H9 (cell line): ENCODE data around the gene WAC. TPM values are rescaled to one million over a fixed set of nuclear protein-coding genes. Genes with fewer than 3 reads are reported as not detected.

ENCODE experiments used
- DNase-seq: peaks from one replicate; pipeline ENCODE4 v3.0.0-alpha.2; 2017
- H2AFZ ChIP-seq: one replicate; pipeline ENCODE4 v1.6.1; 2013; ENCODE audit warnings: mild to moderate bottlenecking, low read length, control low read depth, moderate library complexity
- H2AK5ac ChIP-seq: 2 replicates; pipeline ENCODE4 v1.6.1; 2013; ENCODE audit warnings: low read length, control low read depth, mixed read lengths; ENCODE audit not compliant: insufficient read length
- H2BK120ac ChIP-seq: one replicate; pipeline ENCODE4 v1.6.1; 2013; ENCODE audit warnings: low read depth, mild to moderate bottlenecking, low read length, control low read depth, inconsistent platforms; ENCODE audit not compliant: poor library complexity, severe bottlenecking
- H2BK12ac ChIP-seq: 2 replicates; pipeline ENCODE4 v1.6.1; 2013; ENCODE audit warnings: low read length, control low read depth, mixed read lengths, low read depth; ENCODE audit not compliant: insufficient read length
- H2BK15ac ChIP-seq: 2 replicates; pipeline ENCODE4 v1.6.1; 2013; ENCODE audit warnings: low read depth, low read length, control low read depth
- H2BK20ac ChIP-seq: one replicate; pipeline ENCODE4 v1.6.1; 2013; ENCODE audit warnings: low read depth, mild to moderate bottlenecking, low read length, control low read depth, inconsistent platforms; ENCODE audit not compliant: poor library complexity, severe bottlenecking
- H2BK5ac ChIP-seq: 2 replicates; pipeline ENCODE4 v1.6.1; 2013; ENCODE audit warnings: low read length, control low read depth, mixed read lengths; ENCODE audit not compliant: insufficient read length
- H3K14ac ChIP-seq: 2 replicates; pipeline ENCODE4 v1.6.1; 2013; ENCODE audit warnings: low read length, control low read depth; ENCODE audit not compliant: insufficient read depth
- H3K18ac ChIP-seq: 2 replicates; pipeline ENCODE4 v1.6.1; 2013; ENCODE audit warnings: low read depth, mild to moderate bottlenecking, mixed read lengths, low read length, control low read depth; ENCODE audit not compliant: insufficient read length
- H3K23ac ChIP-seq: 2 replicates; pipeline ENCODE4 v1.6.1; 2013; ENCODE audit warnings: low read length, control low read depth, mixed read lengths, low read depth; ENCODE audit not compliant: insufficient read length
- H3K23me2 ChIP-seq: 2 replicates; pipeline ENCODE4 v1.6.1; 2013; ENCODE audit warnings: low read depth, mild to moderate bottlenecking, mixed read lengths, low read length, control low read depth; ENCODE audit not compliant: insufficient read length, poor library complexity, severe bottlenecking
- H3K27ac ChIP-seq: 2 replicates; pipeline ENCODE4 v1.5.1; 2013; ENCODE audit warnings: low read length, control low read depth, mixed read lengths, low read depth; ENCODE audit not compliant: insufficient read length
- H3K27me3 ChIP-seq: 2 replicates; pipeline ENCODE4 v1.6.1; 2013; ENCODE audit warnings: low read length, control low read depth, inconsistent platforms; ENCODE audit not compliant: insufficient read depth
- H3K4ac ChIP-seq: 2 replicates; pipeline ENCODE4 v1.6.1; 2013; ENCODE audit warnings: low read depth, mild to moderate bottlenecking, control low read depth, inconsistent platforms, low read length, moderate library complexity
- H3K4me1 ChIP-seq: 2 replicates; pipeline ENCODE4 v1.6.1; 2013; ENCODE audit warnings: low read length, control low read depth, inconsistent platforms; ENCODE audit not compliant: insufficient read depth
- H3K4me2 ChIP-seq: 2 replicates; pipeline ENCODE4 v1.6.1; 2013; ENCODE audit warnings: low read length, control low read depth, mixed read lengths; ENCODE audit not compliant: insufficient read length, insufficient read depth
- H3K56ac ChIP-seq: 2 replicates; pipeline ENCODE4 v1.6.1; 2013; ENCODE audit warnings: low read depth, mild to moderate bottlenecking, mixed read lengths, low read length, control low read depth; ENCODE audit not compliant: insufficient read length
- H3K79me1 ChIP-seq: 2 replicates; pipeline ENCODE4 v1.6.1; 2013; ENCODE audit warnings: low read depth, mild to moderate bottlenecking, moderate library complexity, low read length, control low read depth, inconsistent platforms; ENCODE audit not compliant: insufficient read depth, poor library complexity, severe bottlenecking
- H3K79me2 ChIP-seq: 2 replicates; pipeline ENCODE4 v1.6.1; 2013; ENCODE audit warnings: low read length, control low read depth, inconsistent platforms; ENCODE audit not compliant: insufficient read depth
- H3K9ac ChIP-seq: 2 replicates; pipeline ENCODE4 v1.6.1; 2013; ENCODE audit warnings: low read length, control low read depth, mixed read lengths; ENCODE audit not compliant: insufficient read length; ENCODE audit errors: extremely low read depth
- H3K9me3 ChIP-seq: one replicate; pipeline ENCODE4 v1.6.1; 2013; ENCODE audit warnings: low read depth, low read length, inconsistent platforms; ENCODE audit not compliant: control insufficient read depth
- H3T11ph ChIP-seq: one replicate; pipeline ENCODE4 v1.6.1; 2013; ENCODE audit warnings: mild to moderate bottlenecking, low read length, control low read depth, inconsistent platforms
- H4K20me1 ChIP-seq: one replicate; pipeline ENCODE4 v1.6.1; 2013; ENCODE audit not compliant: control insufficient read depth, insufficient read length, insufficient read depth
- H4K5ac ChIP-seq: 2 replicates; pipeline ENCODE4 v1.6.1; 2013; ENCODE audit warnings: low read depth, mild to moderate bottlenecking, mixed read lengths, low read length, control low read depth; ENCODE audit not compliant: insufficient read length
- H4K8ac ChIP-seq: replicated peaks from 2 replicates; pipeline ENCODE4 v1.6.1; 2013; ENCODE audit warnings: low read length, control low read depth, mixed read lengths, low read depth; ENCODE audit not compliant: insufficient read length
- H4K91ac ChIP-seq: 2 replicates; pipeline ENCODE4 v1.6.1; 2013; ENCODE audit warnings: low read depth, mild to moderate bottlenecking, moderate library complexity, mixed read lengths, low read length, control low read depth; ENCODE audit not compliant: insufficient read length
- H3K27ac Mint-ChIP-seq, 3 experiments: 2 replicates in 2 of 3; 3 replicates in 1 of 3; pipeline ENCODE4 v1.8.0; 2020 to 2021; ENCODE audit warnings: mixed read lengths in 3 of 3, mild to moderate bottlenecking in 1 of 3, moderate library complexity in 1 of 3
- H3K27me3 Mint-ChIP-seq: 2 replicates; pipeline ENCODE4 v1.8.0; 2021; ENCODE audit warnings: low read depth, mild to moderate bottlenecking, moderate library complexity, mixed read lengths
- H3K36me3 Mint-ChIP-seq, 3 experiments: 2 replicates in 2 of 3; 3 replicates in 1 of 3; pipeline ENCODE4 v1.8.0; 2020 to 2021; ENCODE audit warnings: low read depth in 3 of 3, mixed read lengths in 3 of 3; ENCODE audit not compliant: insufficient read depth in 1 of 3
- H3K4me1 Mint-ChIP-seq, 2 experiments: 2 replicates each; pipeline ENCODE4 v1.8.0; 2020; ENCODE audit warnings: mixed read lengths in 2 of 2
- H3K4me3 Mint-ChIP-seq, 2 experiments: 2 replicates in 1 of 2; 3 replicates in 1 of 2; pipeline ENCODE4 v1.8.0; 2020 to 2021; ENCODE audit warnings: mild to moderate bottlenecking in 2 of 2, mixed read lengths in 2 of 2, moderate library complexity in 1 of 2
- H3K9me3 Mint-ChIP-seq, 2 experiments: 2 replicates in 1 of 2; 3 replicates in 1 of 2; pipeline ENCODE4 v1.8.0; 2020; ENCODE audit warnings: mild to moderate bottlenecking in 2 of 2, mixed read lengths in 2 of 2, moderate library complexity in 1 of 2
- CTCF ChIP-seq: fragments of 200-600 bp; sonication (generic); conservative IDR thresholded peaks from 3 replicates; pipeline ENCODE4 v1.8.0; 2021; ENCODE audit warnings: antibody characterized with exemption, mild to moderate bottlenecking
- WGBS: extraction: QIAGEN DNeasy Blood & Tissue Kit; methylation state at CpG from one replicate; pipeline ENCODE4 v1.1.7; 2013; ENCODE audit warnings: missing lambda C conversion rate, low lambda C conversion rate, mixed read lengths; ENCODE audit not compliant: insufficient read length; ENCODE audit errors: extremely low coverage; 5-methylcytosine and 5-hydroxymethylcytosine counted together
- total RNA-seq: library from RNA; stranded (reverse); gene quantifications from 2 replicates; pipeline ENCODE4 v1.2.1, GENCODE V29; 2021

WAC gene
- total RNA-seq, 1 experiment from 2014 or later = 130 TPM

DNA sequence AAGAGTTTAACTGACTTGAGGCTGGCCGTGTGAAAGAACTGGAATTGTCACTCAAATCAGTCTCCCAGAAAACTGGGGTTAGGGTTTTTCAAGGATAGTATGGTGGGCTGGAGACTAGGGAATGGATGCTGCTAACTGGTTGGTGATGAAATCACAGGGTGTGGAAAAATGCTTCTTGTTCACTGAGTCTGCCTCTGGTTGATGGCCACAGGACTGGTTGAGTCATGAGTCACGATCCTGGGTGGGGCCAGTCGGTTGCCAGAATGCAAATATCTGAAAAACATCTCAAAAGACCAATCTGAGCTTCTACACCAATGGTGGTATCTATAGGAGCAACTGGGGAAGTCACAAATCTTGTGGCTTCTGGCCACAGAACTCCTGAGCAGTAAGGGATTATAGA is 128.1 kb downstream of the WAC start:
- Histone ChIP-seq H3K27ac (no peak overlapping the region), H2BK15ac (no peak overlapping the region), H2BK5ac (no peak overlapping the region), H3K14ac (no peak overlapping the region), H3K79me2 (no peaks in the 10 kb centered on the region), H2BK20ac (no peak overlapping the region), H2AFZ (no peak overlapping the region), H3K4me1 (no peaks in the 10 kb centered on the region), H3K4me2 (no peak overlapping the region), H3K9me3 (no peaks in the 10 kb centered on the region), H3K9ac (no peak overlapping the region), H3K23me2 (no peaks in the 10 kb centered on the region), H4K8ac (no peak overlapping the region), H3K79me1 (no peaks in the 10 kb centered on the region), H4K91ac (no peak overlapping the region), H3K4ac (no peak overlapping the region), H3K23ac (no peak overlapping the region), H3K56ac (no peak overlapping the region), H2AK5ac (no peak overlapping the region), H3K18ac (no peak overlapping the region), H3K27me3 (no peaks in the 10 kb centered on the region), H3T11ph (no peak overlapping the region), H4K20me1 (no peaks in the 10 kb centered on the region), H2BK120ac (no peak overlapping the region), H2BK12ac (no peak overlapping the region), H4K5ac (no peak overlapping the region)
- TF ChIP-seq CTCF = no peak
- no peak overlapping the region for H3K27ac Mint-ChIP-seq
- WGBS = no CpG with 5 or more reads among the region's 3 CpGs
- no peak for DNase-seq
- no peaks in the 10 kb centered on the region for H3K36me3 Mint-ChIP-seq
- peaks cover under 1% of the 10 kb centered on the region for H3K27me3 Mint-ChIP-seq
- H3K4me1 Mint-ChIP-seq = peaks cover under 1 to 2% of the 10 kb centered on the region in 2 experiments; a peak in 3 of 4 replicates
- no peaks in the 10 kb centered on the region for H3K9me3 Mint-ChIP-seq
- H3K4me3 Mint-ChIP-seq = no peak overlapping the region
